ENCODE results near the gene KLHL26. TPM values are rescaled to one million over a fixed set of nuclear protein-coding genes. Genes with fewer than 3 reads are reported as not detected.

Gene KLHL26
- total RNA-seq, 4 donors from 2014 or later: 7.9 to 23.2 (median 18.2) TPM

- 27 to 43% methylated on average over 9 to 17 of the region's 17 CpGs for WGBS, 2 donors
- no peak for DNase-seq (ENCODE audit: low spot score in 2 of 2)
- no peak overlapping the region for H3K4me3 ChIP-seq (ENCODE audit: low read depth, poor library complexity, severe bottlenecking)
- intact Hi-C loops (cut with DNase I; ENCODE audit: low total_unique reads): no loop called here
- TF ChIP-seq POLR2A (IDR thresholded peaks at IDR 0.05) (no peak), CTCF (IDR thresholded peaks at IDR 0.05) (no peak)
These were observed 31.7 kb upstream of the KLHL26 start for GRCh38 chr19:18605196-18605545.

GRCh38 chr19:18605546-18606280 lies 31.1 kb upstream of the KLHL26 start:
- no peak for DNase-seq (ENCODE audit: low spot score in 2 of 2)
- intact Hi-C loops (cut with DNase I; ENCODE audit: low total_unique reads): no loop called here
- 1 to 4% methylated on average over 25 to 51 of the region's 65 CpGs for WGBS, 2 donors
- no peak for TF ChIP-seq POLR2A (IDR thresholded peaks at IDR 0.05)
- no peak for TF ChIP-seq CTCF (IDR thresholded peaks at IDR 0.05)
- peak overlapping the region; percentile 11 for H3K4me3 ChIP-seq (ENCODE audit: low read depth, poor library complexity, severe bottlenecking)

- H3K4me3 ChIP-seq (ENCODE audit: low read depth, poor library complexity, severe bottlenecking): peak within 1 kb of the TSS; percentile 11
- intact Hi-C loops (cut with DNase I; ENCODE audit: low total_unique reads): no loop called here
- TF ChIP-seq CTCF (IDR thresholded peaks at IDR 0.05) (no peak), POLR2A (IDR thresholded peaks at IDR 0.05) (no peak)
- DNase-seq (ENCODE audit: low spot score in 2 of 2): no peak
- 0 to 1% methylated on average over 10 to 67 of the region's 116 CpGs for WGBS, 2 donors
These were observed 30.3 kb upstream of the KLHL26 start, which contains the start of gene CRLF1 for GRCh38 chr19:18606281-18607225. CRLF1 (minus strand) TSS chr19:18606799; CDS start chr19:18606656, 143 bp downstream.

GRCh38 chr19:18607226-18608101 lies 29.4 kb upstream of the KLHL26 start:
- WGBS, 2 donors: 1 to 3% methylated on average over 44 to 59 of the region's 68 CpGs
- no peak overlapping the region for H3K4me3 ChIP-seq (ENCODE audit: low read depth, poor library complexity, severe bottlenecking)

More at GRCh38 chr19:18607226-18608101, 29.4 kb upstream of the KLHL26 start:
- TF ChIP-seq CTCF (IDR thresholded peaks at IDR 0.05) (no peak), POLR2A (IDR thresholded peaks at IDR 0.05) (no peak)
- intact Hi-C loops (cut with DNase I; ENCODE audit: low total_unique reads): no loop called here
- no peak for DNase-seq (ENCODE audit: low spot score in 2 of 2)
